ENCODE data around the gene CTSZ. TPM values are rescaled to one million over a fixed set of nuclear protein-coding genes. Genes with fewer than 3 reads are reported as not detected.

CTSZ gene
- total and polyA plus RNA-seq, 10 of the 15 experiments (the other 5 are each of a cell fraction or from before 2014, with no cell fraction given): 6.0 to 301 (median 154) TPM

- TF ChIP-seq CTCF (IDR thresholded peaks at IDR 0.05 in 2 of 3, conservative IDR thresholded peaks at IDR 0.05 in 1 of 3; ENCODE audit: control insufficient read depth in 2 of 3, extremely low read depth in 1 of 3, insufficient read depth in 1 of 3, low read depth in 3 of 3, low read length in 3 of 3) (no peak), ZSCAN29 (IDR thresholded peaks at IDR 0.05) (peak; percentile 64; the same call in 1 of the 2 replicates), ATF2 (IDR thresholded peaks at IDR 0.05; ENCODE audit: low read length) (no peak), CREB1 (IDR thresholded peaks at IDR 0.05; ENCODE audit: low read depth) (no peak), HDAC6 (IDR thresholded peaks at IDR 0.05; ENCODE audit: unreplicated experiment) (no peak), ZNF592 (IDR thresholded peaks at IDR 0.05) (peak; percentile 66; the same call in 1 of the 2 replicates), WRNIP1 (IDR thresholded peaks at IDR 0.05; ENCODE audit: borderline replicate concordance, low read depth, low read length) (no peak)
- TF ChIP-seq, protein P1, sequence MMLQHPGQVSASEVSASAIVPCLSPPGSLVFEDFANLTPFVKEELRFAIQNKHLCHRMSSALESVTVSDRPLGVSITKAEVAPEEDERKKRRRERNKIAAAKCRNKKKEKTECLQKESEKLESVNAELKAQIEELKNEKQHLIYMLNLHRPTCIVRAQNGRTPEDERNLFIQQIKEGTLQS (IDR thresholded peaks at IDR 0.05; ENCODE audit: borderline replicate concordance, extremely low read depth, low read depth, low read length): no peak
- TF ChIP-seq, protein P2, sequence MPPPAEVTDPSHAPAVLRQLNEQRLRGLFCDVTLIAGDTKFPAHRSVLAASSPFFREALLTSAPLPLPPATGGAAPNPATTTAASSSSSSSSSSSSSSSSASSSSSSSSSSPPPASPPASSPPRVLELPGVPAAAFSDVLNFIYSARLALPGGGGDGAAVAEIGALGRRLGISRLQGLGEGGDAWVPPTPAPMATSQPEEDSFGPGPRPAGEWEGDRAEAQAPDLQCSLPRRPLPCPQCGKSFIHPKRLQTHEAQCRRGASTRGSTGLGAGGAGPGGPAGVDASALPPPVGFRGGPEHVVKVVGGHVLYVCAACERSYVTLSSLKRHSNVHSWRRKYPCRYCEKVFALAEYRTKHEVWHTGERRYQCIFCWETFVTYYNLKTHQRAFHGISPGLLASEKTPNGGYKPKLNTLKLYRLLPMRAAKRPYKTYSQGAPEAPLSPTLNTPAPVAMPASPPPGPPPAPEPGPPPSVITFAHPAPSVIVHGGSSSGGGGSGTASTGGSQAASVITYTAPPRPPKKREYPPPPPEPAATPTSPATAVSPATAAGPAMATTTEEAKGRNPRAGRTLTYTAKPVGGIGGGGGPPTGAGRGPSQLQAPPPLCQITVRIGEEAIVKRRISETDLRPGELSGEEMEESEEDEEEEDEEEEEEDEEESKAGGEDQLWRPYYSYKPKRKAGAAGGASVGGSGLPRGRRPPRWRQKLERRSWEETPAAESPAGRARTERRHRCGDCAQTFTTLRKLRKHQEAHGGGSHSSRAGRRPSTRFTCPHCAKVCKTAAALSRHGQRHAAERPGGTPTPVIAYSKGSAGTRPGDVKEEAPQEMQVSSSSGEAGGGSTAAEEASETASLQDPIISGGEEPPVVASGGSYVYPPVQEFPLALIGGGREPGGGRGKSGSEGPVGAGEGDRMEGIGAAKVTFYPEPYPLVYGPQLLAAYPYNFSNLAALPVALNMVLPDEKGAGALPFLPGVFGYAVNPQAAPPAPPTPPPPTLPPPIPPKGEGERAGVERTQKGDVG (CRISPR knock-in tag; IDR thresholded peaks at IDR 0.05): no peak
- TF ChIP-seq, protein P3, sequence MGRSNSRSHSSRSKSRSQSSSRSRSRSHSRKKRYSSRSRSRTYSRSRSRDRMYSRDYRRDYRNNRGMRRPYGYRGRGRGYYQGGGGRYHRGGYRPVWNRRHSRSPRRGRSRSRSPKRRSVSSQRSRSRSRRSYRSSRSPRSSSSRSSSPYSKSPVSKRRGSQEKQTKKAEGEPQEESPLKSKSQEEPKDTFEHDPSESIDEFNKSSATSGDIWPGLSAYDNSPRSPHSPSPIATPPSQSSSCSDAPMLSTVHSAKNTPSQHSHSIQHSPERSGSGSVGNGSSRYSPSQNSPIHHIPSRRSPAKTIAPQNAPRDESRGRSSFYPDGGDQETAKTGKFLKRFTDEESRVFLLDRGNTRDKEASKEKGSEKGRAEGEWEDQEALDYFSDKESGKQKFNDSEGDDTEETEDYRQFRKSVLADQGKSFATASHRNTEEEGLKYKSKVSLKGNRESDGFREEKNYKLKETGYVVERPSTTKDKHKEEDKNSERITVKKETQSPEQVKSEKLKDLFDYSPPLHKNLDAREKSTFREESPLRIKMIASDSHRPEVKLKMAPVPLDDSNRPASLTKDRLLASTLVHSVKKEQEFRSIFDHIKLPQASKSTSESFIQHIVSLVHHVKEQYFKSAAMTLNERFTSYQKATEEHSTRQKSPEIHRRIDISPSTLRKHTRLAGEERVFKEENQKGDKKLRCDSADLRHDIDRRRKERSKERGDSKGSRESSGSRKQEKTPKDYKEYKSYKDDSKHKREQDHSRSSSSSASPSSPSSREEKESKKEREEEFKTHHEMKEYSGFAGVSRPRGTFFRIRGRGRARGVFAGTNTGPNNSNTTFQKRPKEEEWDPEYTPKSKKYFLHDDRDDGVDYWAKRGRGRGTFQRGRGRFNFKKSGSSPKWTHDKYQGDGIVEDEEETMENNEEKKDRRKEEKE (IDR thresholded peaks at IDR 0.05): no peak
Observed at GRCh38 chr20:59006864-59007664, at the start of gene CTSZ (continued).

All from GM12878 (cell line).